ENCODE results near the gene CRELD2.

Gene CRELD2

DNA sequence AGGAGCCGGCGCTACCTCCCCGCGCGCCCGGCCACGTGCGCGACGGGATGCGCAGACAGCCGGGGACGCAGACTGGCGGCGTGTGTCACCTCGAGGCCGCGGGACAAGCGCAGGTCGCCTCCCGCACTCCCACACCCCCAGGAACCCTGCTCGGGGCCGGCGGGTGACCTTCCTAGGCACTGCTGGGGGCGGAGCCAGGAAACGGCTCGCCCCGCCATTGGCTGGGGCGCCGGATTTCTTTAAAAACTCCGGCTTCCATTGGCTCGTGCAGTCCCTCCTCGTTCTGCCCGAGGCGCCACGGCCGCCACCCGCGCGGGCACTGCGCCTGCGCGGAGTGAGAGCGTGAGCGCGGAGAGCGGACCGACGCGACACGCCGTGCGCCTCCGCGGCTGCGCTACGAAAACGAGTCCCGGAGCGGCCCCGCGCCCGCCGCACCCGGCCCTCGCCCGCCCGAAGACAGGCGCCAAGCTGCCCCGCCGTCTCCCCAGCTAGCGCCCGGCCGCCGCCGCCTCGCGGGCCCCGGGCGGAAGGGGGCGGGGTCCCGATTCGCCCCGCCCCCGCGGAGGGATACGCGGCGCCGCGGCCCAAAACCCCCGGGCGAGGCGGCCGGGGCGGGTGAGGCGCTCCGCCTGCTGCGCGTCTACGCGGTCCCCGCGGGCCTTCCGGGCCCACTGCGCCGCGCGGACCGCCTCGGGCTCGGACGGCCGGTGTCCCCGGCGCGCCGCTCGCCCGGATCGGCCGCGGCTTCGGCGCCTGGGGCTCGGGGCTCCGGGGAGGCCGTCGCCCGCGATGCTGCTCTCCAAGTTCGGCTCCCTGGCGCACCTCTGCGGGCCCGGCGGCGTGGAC, 41.9 kb downstream of the CRELD2 start, which contains the start of gene PIM3 (continued):
- TF ChIP-seq ZIC2 (tag by site-specific recombination; IDR thresholded peaks at IDR 0.05) = peak; percentile 89
- TF ChIP-seq ZNF302 (tag by site-specific recombination; IDR thresholded peaks at IDR 0.05; ENCODE audit: low read depth) = no peak
- TF ChIP-seq KLF1 (tag by site-specific recombination; IDR thresholded peaks at IDR 0.05) = peak; percentile 11; the same call in 1 of the 2 replicates
- no peak for TF ChIP-seq ZNF585B (tag by site-specific recombination; IDR thresholded peaks at IDR 0.05)
- TF ChIP-seq GLIS1 (tag by site-specific recombination; IDR thresholded peaks at IDR 0.05) = peak; percentile 95
- TF ChIP-seq, protein P1, sequence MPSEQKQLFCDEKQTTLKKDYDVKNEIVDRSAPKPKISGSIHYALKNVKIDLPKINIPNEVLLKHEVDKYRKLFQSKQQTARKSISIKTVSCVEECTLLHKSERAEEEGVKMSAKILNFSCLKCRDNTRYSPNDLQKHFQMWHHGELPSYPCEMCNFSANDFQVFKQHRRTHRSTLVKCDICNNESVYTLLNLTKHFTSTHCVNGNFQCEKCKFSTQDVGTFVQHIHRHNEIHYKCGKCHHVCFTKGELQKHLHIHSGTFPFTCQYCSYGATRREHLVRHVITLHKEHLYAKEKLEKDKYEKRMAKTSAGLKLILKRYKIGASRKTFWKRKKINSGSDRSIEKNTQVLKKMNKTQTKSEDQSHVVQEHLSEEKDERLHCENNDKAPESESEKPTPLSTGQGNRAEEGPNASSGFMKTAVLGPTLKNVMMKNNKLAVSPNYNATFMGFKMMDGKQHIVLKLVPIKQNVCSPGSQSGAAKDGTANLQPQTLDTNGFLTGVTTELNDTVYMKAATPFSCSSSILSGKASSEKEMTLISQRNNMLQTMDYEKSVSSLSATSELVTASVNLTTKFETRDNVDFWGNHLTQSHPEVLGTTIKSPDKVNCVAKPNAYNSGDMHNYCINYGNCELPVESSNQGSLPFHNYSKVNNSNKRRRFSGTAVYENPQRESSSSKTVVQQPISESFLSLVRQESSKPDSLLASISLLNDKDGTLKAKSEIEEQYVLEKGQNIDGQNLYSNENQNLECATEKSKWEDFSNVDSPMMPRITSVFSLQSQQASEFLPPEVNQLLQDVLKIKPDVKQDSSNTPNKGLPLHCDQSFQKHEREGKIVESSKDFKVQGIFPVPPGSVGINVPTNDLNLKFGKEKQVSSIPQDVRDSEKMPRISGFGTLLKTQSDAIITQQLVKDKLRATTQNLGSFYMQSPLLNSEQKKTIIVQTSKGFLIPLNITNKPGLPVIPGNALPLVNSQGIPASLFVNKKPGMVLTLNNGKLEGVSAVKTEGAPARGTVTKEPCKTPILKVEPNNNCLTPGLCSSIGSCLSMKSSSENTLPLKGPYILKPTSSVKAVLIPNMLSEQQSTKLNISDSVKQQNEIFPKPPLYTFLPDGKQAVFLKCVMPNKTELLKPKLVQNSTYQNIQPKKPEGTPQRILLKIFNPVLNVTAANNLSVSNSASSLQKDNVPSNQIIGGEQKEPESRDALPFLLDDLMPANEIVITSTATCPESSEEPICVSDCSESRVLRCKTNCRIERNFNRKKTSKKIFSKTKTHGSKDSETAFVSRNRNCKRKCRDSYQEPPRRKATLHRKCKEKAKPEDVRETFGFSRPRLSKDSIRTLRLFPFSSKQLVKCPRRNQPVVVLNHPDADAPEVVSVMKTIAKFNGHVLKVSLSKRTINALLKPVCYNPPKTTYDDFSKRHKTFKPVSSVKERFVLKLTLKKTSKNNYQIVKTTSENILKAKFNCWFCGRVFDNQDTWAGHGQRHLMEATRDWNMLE (tag by site-specific recombination; conservative IDR thresholded peaks at IDR 0.05; ENCODE audit: low read depth) = no peak
- no peak; the same call in 1 of the 2 replicates for TF ChIP-seq KLF7 (tag by site-specific recombination; IDR thresholded peaks at IDR 0.05; ENCODE audit: borderline replicate concordance)
- TF ChIP-seq ZEB2 (tag by site-specific recombination; IDR thresholded peaks at IDR 0.05) = peak; percentile 42; the same call in 1 of the 2 replicates
- 0 out of 2 replicates have a peak, but pooled peaks have one; percentile 46 for TF ChIP-seq ZSCAN30 (tag by site-specific recombination; IDR thresholded peaks at IDR 0.05)

DNA sequence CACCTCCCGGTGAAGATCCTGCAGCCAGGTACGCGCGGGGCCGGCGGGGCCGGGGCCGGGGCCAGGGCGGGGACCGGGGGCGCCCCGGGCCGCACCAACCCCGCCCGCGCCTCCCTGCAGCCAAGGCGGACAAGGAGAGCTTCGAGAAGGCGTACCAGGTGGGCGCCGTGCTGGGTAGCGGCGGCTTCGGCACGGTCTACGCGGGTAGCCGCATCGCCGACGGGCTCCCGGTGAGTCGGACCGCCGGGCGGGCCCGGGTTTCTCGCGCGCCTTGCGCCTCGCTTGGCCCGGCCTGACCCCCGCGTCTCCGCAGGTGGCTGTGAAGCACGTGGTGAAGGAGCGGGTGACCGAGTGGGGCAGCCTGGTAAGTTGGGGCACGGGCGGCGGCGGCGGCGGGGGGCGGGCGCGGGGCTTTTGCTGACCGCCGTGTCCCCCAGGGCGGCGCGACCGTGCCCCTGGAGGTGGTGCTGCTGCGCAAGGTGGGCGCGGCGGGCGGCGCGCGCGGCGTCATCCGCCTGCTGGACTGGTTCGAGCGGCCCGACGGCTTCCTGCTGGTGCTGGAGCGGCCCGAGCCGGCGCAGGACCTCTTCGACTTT, 42.7 kb downstream of the CRELD2 start:
- ChIA-PET POLR2A (interaction anchor here (1.0 to 3.3 kb wide), 6 partner anchors 8 to 81 kb away, joined by 3 to 26 read pairs (median 4); no protein-coding TSS in a partner anchor), CTCF (interaction anchor here (1.1 kb wide), 1 partner anchor 69 kb away, joined by 4 read pairs; no protein-coding TSS in a partner anchor)
- peaks cover 10 to 39% of the 10 kb centered on the region in 2 experiments for H3K36me3 ChIP-seq (ENCODE audit: control insufficient read depth in 2 of 2, insufficient read depth in 1 of 2, low read length in 2 of 2)
- peak overlapping the region; percentile 99 for H3K27ac ChIP-seq (ENCODE audit: extremely low read depth, low read depth, low read length)
- peaks cover 12% of the 10 kb centered on the region for H3K4me1 ChIP-seq (ENCODE audit: control insufficient read depth, insufficient read depth, low read length)
- no peaks in the 10 kb centered on the region for H3K9me3 ChIP-seq (ENCODE audit: control insufficient read depth, insufficient read depth, low read depth, low read length)
- TF ChIP-seq HOXC10 (CRISPR knock-in tag; IDR thresholded peaks at IDR 0.05) = 0 out of 2 replicates have a peak, but pooled peaks have one; percentile 15
- no peak for TF ChIP-seq KLF10 (tag by site-specific recombination; IDR thresholded peaks at IDR 0.05)
- H3K4me3 ChIP-seq (ENCODE audit: low read depth, low read length) = peak overlapping the region; percentile 83

DNA sequence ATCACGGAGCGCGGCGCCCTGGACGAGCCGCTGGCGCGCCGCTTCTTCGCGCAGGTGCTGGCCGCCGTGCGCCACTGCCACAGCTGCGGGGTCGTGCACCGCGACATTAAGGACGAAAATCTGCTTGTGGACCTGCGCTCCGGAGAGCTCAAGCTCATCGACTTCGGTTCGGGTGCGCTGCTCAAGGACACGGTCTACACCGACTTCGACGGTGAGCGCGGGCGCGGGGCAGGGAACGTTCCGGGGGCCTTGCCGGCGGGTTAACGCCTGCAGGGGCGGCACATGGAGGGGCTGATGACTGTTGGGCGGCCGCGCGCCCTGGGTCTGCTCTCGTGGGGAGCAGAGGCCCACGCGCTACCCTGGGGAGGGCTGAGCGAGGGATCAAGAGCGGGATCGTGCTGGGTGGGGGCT, 43.2 kb downstream of the CRELD2 start:
- peak overlapping the region; percentile 99 for H3K27ac ChIP-seq (ENCODE audit: extremely low read depth, low read depth, low read length)
- H3K9me3 ChIP-seq (ENCODE audit: control insufficient read depth, insufficient read depth, low read depth, low read length) = no peaks in the 10 kb centered on the region
- ChIA-PET CTCF (interaction anchor here (1.1 kb wide), 1 partner anchor 69 kb away, joined by 4 read pairs; no protein-coding TSS in a partner anchor), POLR2A (interaction anchor here (0.6 to 3.3 kb wide), 12 partner anchors 7 to 369 kb away, joined by 3 to 26 read pairs (median 4); partner anchors contain the start of genes HDAC10 and PLXNB2)
- peaks cover 10 to 39% of the 10 kb centered on the region in 2 experiments for H3K36me3 ChIP-seq (ENCODE audit: control insufficient read depth in 2 of 2, insufficient read depth in 1 of 2, low read length in 2 of 2)
- peak overlapping the region; percentile 83 for H3K4me3 ChIP-seq (ENCODE audit: low read depth, low read length)
- H3K4me1 ChIP-seq (ENCODE audit: control insufficient read depth, insufficient read depth, low read length) = peaks cover 12% of the 10 kb centered on the region
- TF ChIP-seq ZNF600 (tag by site-specific recombination; IDR thresholded peaks at IDR 0.05) (peak; percentile 37; the same call in 1 of the 2 replicates), ZNF292 (tag by site-specific recombination; IDR thresholded peaks at IDR 0.05; ENCODE audit: borderline replicate concordance, low read depth) (no peak), ZNF184 (tag by site-specific recombination; IDR thresholded peaks at IDR 0.05) (no peak), SCRT2 (tag by site-specific recombination; IDR thresholded peaks at IDR 0.05) (no peak), ZNF76 (tag by site-specific recombination; IDR thresholded peaks at IDR 0.05; ENCODE audit: borderline replicate concordance, low read depth) (peak; percentile 48; the same call in 1 of the 2 replicates), ZNF610 (tag by site-specific recombination; IDR thresholded peaks at IDR 0.05; ENCODE audit: borderline replicate concordance) (no peak), YY1 (tag by site-specific recombination; IDR thresholded peaks at IDR 0.05) (no peak), BCL11A (tag by site-specific recombination; IDR thresholded peaks at IDR 0.05; ENCODE audit: low read depth) (peak; percentile 81)
- TF ChIP-seq, protein P2, sequence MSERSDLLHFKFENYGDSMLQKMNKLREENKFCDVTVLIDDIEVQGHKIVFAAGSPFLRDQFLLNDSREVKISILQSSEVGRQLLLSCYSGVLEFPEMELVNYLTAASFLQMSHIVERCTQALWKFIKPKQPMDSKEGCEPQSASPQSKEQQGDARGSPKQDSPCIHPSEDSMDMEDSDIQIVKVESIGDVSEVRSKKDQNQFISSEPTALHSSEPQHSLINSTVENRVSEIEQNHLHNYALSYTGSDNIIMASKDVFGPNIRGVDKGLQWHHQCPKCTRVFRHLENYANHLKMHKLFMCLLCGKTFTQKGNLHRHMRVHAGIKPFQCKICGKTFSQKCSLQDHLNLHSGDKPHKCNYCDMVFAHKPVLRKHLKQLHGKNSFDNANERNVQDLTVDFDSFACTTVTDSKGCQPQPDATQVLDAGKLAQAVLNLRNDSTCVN (tag by site-specific recombination; optimal IDR thresholded peaks at IDR 0.05) = peak; percentile 93
- TF ChIP-seq, protein P3, sequence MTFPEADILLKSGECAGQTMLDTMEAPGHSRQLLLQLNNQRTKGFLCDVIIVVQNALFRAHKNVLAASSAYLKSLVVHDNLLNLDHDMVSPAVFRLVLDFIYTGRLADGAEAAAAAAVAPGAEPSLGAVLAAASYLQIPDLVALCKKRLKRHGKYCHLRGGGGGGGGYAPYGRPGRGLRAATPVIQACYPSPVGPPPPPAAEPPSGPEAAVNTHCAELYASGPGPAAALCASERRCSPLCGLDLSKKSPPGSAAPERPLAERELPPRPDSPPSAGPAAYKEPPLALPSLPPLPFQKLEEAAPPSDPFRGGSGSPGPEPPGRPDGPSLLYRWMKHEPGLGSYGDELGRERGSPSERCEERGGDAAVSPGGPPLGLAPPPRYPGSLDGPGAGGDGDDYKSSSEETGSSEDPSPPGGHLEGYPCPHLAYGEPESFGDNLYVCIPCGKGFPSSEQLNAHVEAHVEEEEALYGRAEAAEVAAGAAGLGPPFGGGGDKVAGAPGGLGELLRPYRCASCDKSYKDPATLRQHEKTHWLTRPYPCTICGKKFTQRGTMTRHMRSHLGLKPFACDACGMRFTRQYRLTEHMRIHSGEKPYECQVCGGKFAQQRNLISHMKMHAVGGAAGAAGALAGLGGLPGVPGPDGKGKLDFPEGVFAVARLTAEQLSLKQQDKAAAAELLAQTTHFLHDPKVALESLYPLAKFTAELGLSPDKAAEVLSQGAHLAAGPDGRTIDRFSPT (tag by site-specific recombination; IDR thresholded peaks at IDR 0.05) = peak; percentile 42; the same call in 1 of the 2 replicates

All from HEK293 (cell line).